Muscle layer of colon (tissue), 2 donors: ENCODE results near the gene POLR1F.
"Not testable (repeated sequence)": the region's sequence is repeated elsewhere in the genome, so short reads cannot be mapped to it uniquely, and the experiment has no call there.

Experiments used
- H3K27ac ChIP-seq: one replicate; pipeline ENCODE4 v1.7.0; 2013; ENCODE audit warnings: low read depth, mild to moderate bottlenecking, low read length, moderate library complexity
- H3K27me3 ChIP-seq, 2 donors: one replicate each; pipeline ENCODE4 v1.7.0; 2013; ENCODE audit warnings: low read length in 2 of 2, mild to moderate bottlenecking in 2 of 2; ENCODE audit not compliant: insufficient read depth in 2 of 2, control insufficient read depth in 1 of 2
- H3K36me3 ChIP-seq: one replicate; pipeline ENCODE4 v1.7.0; 2013; ENCODE audit warnings: mild to moderate bottlenecking, low read length; ENCODE audit not compliant: insufficient read depth
- H3K4me1 ChIP-seq: one replicate; pipeline ENCODE4 v1.7.0; 2013; ENCODE audit warnings: mild to moderate bottlenecking, low read length; ENCODE audit not compliant: insufficient read depth
- H3K4me3 ChIP-seq, 2 donors: one replicate each; pipeline ENCODE4 v1.7.0; 2013; ENCODE audit warnings: low read length in 2 of 2, low read depth in 1 of 2, mild to moderate bottlenecking in 1 of 2, moderate library complexity in 1 of 2
- H3K9ac ChIP-seq: one replicate; pipeline ENCODE4 v1.7.0; 2013; ENCODE audit warnings: low read length
- H3K9me3 ChIP-seq: one replicate; pipeline ENCODE4 v1.7.0; 2013; ENCODE audit warnings: mild to moderate bottlenecking, low read length
- donor health status: abdominal sarcoma.
- donor health status: Adenocarcinoma of cecum.

POLR1F gene

GRCh38 chr7:19707240-19707639, 1.6 kb downstream of the POLR1F start:
- peaks cover 24% of the 10 kb centered on the region for H3K4me1 ChIP-seq
- no peak overlapping the region for H3K9ac ChIP-seq
- peak overlapping the region; percentile 82 to 100 for H3K4me3 ChIP-seq
- H3K27ac ChIP-seq = no peak overlapping the region
- no peaks in the 10 kb centered on the region for H3K9me3 ChIP-seq
- no peaks in the 10 kb centered on the region for H3K36me3 ChIP-seq
- no peaks in the 10 kb centered on the region for H3K27me3 ChIP-seq

GRCh38 chr7:19705663-19706062, 3.2 kb downstream of the POLR1F start:
- Histone ChIP-seq H3K4me3 (no peak overlapping the region), H3K9ac (no peak overlapping the region), H3K27me3 (no peaks in the 10 kb centered on the region), H3K27ac (no peak overlapping the region), H3K9me3 (no peaks in the 10 kb centered on the region), H3K4me1 (peaks cover 24% of the 10 kb centered on the region), H3K36me3 (no peaks in the 10 kb centered on the region)

DNA sequence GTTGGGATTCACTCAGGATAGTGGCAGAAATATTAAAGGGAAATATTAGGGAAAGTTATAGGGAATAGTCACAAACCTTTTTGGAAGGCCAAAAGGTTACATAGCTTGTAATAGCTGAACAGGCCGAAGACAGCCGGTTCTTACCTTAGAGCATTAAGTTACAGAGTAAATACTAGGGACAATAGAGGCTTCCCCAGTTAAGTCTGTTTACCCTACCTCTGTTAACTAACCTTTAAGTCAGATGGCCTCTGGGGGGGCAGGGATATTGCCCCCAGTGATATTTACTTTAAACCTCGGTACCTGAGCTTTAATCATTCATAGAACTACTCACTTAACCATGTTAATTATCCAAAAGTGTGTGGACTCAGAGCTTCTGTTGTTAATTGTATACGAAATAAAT, 7.4 kb downstream of the POLR1F start:
- Histone ChIP-seq H3K27ac (no peak overlapping the region), H3K4me3 (no peak overlapping the region), H3K9ac (no peak overlapping the region), H3K36me3 (peaks cover 9% of the 10 kb centered on the region), H3K27me3 (no peaks in the 10 kb centered on the region), H3K4me1 (no peaks in the 10 kb centered on the region), H3K9me3 (no peaks in the 10 kb centered on the region)

- H3K9ac ChIP-seq = no peak overlapping the region
- peaks cover 9% of the 10 kb centered on the region for H3K36me3 ChIP-seq
Observed at GRCh38 chr7:19700936-19701335, 7.9 kb downstream of the POLR1F start.

DNA sequence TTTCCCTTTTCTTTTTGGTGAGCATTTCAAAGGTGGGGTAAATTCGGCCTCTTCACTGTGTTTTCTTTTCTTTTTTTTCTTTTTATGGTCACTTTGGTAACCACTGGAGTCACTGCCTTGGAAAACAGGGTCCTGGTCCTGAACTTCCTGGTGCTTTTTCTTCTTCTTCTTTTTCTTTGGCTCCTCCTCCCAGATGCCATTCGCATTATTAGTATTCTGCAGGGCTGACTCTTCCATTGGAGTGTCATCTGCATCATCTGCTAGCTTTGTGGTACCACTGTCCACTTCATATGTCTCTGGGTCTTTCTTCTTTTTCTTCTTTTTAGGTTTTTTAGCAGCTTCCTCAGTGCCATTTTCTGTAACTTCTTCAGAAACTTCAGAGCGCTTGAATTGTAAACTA, 10.5 kb downstream of the POLR1F start:
- Histone ChIP-seq H3K36me3 (peaks cover 9% of the 10 kb centered on the region), H3K9me3 (no peaks in the 10 kb centered on the region), H3K27me3 (no peaks in the 10 kb centered on the region), H3K9ac (no peak overlapping the region), H3K4me1 (no peaks in the 10 kb centered on the region), H3K4me3 (no peak overlapping the region), H3K27ac (no peak overlapping the region)

More at GRCh38 chr7:19700936-19701335, 7.9 kb downstream of the POLR1F start:
- Histone ChIP-seq H3K9me3 (no peaks in the 10 kb centered on the region), H3K4me3 (no peak overlapping the region), H3K27me3 (no peaks in the 10 kb centered on the region), H3K4me1 (no peaks in the 10 kb centered on the region), H3K27ac (no peak overlapping the region)

GRCh38 chr7:19696926-19697325, 11.9 kb downstream of the POLR1F start:
- no peak overlapping the region for H3K4me3 ChIP-seq
- H3K9me3 ChIP-seq = no peaks in the 10 kb centered on the region
- H3K9ac ChIP-seq = no peak overlapping the region
- H3K27me3 ChIP-seq = no peaks in the 10 kb centered on the region
- H3K4me1 ChIP-seq = no peaks in the 10 kb centered on the region
- H3K36me3 ChIP-seq = peaks cover 9% of the 10 kb centered on the region
- H3K27ac ChIP-seq = no peak overlapping the region

- no peak overlapping the region for H3K4me3 ChIP-seq
- no peaks in the 10 kb centered on the region for H3K9me3 ChIP-seq
- H3K36me3 ChIP-seq = no peaks in the 10 kb centered on the region
- no peaks in the 10 kb centered on the region for H3K27me3 ChIP-seq
- H3K4me1 ChIP-seq = no peaks in the 10 kb centered on the region
- no peak overlapping the region for H3K9ac ChIP-seq
- H3K27ac ChIP-seq = no peak overlapping the region
Observed at GRCh38 chr7:19692111-19692828, 16.6 kb downstream of the POLR1F start.

DNA sequence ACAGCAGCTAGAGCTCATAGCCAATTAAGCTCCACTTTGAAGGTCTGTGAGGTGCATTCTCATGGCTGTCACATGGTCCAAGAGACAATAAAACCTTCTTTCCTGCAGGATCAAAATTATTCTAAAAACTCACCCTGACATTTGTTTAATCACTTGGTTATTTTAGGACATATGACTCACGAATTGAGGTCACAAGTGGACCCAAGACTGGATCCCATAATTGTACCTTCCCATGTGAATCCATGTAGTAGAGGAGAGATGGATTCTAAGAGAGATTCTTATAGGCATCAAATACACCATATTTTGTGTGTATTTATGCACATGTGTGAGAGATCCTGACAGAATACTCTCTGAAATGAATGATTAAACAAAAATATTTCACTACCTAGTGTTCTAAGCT, 18.1 kb downstream of the POLR1F start:
- Histone ChIP-seq H3K27me3 (no peaks in the 10 kb centered on the region), H3K9ac (no peak overlapping the region), H3K27ac (no peak overlapping the region), H3K4me1 (no peaks in the 10 kb centered on the region), H3K9me3 (no peaks in the 10 kb centered on the region), H3K36me3 (no peaks in the 10 kb centered on the region), H3K4me3 (no peak overlapping the region)

DNA sequence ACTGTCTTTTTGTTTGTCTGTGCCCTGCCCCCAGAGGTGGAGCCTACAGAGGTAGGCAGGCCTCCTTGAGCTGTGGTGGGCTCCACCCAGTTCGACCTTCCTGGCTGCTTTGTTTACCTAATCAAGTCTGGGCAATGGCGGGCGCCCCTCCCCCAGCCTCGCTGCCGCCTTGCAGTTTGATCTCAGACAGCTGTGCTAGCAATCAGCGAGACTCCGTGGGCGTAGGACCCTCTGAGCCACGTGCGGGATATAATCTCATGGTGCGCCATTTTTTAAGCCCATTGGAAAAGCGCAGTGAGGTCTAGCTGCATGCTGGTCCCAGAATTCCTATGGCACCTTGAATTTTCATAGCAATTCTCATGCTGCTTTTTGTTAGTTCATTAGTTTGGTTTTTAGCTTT, 19.7 kb downstream of the POLR1F start:
- H3K9ac ChIP-seq, H3K4me1 ChIP-seq, H3K9me3 ChIP-seq, H3K36me3 ChIP-seq, H3K4me3 ChIP-seq, H3K27ac ChIP-seq, H3K27me3 ChIP-seq: not testable (repeated sequence)

DNA sequence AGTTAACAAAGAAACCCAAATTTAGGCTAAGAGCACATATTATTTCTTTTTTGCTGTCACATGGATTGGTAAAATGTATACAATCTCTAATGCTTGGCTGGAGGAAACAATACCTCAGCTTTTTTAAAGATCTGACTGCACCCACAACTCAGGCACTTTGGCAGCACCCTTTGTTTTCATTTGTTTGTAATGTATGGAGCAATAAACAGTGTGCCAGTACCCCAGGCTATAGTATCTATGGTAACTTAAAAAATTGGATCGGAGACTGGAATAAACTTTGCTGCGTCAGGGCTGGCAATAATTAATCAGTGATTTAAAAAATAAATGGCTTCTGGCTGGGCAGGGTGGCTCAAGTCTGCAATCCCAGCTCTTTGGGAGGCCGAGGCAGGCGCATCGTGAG, 27.2 kb downstream of the POLR1F start:
- Histone ChIP-seq H3K36me3 (no peaks in the 10 kb centered on the region), H3K4me3 (no peak overlapping the region), H3K4me1 (no peaks in the 10 kb centered on the region), H3K9ac (no peak overlapping the region), H3K27ac (no peak overlapping the region), H3K27me3 (no peaks in the 10 kb centered on the region), H3K9me3 (no peaks in the 10 kb centered on the region)

DNA sequence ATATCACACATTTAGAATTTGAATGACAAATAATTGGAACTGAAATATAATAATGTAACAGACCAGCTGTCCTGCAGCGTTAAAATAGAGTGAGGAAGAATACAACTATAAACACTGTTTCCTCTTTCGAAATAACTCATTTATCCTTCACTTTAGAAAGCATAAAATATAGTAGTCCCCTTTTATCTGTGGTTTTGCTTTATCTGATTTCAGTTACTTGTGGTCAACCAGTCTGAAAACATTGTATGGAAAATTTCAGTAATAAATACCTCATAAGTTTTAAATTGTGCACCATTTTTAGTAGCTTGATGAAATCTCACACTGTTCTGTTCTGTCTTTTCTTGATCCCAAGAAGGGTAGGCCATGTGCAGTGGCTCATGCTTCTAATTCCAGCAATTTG, 31.7 kb downstream of the POLR1F start:
- Histone ChIP-seq H3K9ac (no peak overlapping the region), H3K9me3 (no peaks in the 10 kb centered on the region), H3K36me3 (no peaks in the 10 kb centered on the region), H3K27ac (no peak overlapping the region), H3K4me1 (no peaks in the 10 kb centered on the region), H3K4me3 (no peak overlapping the region), H3K27me3 (no peaks in the 10 kb centered on the region)

- no peaks in the 10 kb centered on the region for H3K27me3 ChIP-seq
- H3K9ac ChIP-seq = no peak overlapping the region
- no peaks in the 10 kb centered on the region for H3K4me1 ChIP-seq
- no peaks in the 10 kb centered on the region for H3K36me3 ChIP-seq
- no peaks in the 10 kb centered on the region for H3K9me3 ChIP-seq
- H3K27ac ChIP-seq = no peak overlapping the region
- H3K4me3 ChIP-seq = no peak overlapping the region
Observed at GRCh38 chr7:19675816-19676215, 33.0 kb downstream of the POLR1F start.
